Posterior cingulate gyrus (tissue), 11 donors: ENCODE measurements around the gene RGS3.
"Not testable (repeated sequence)": the region's sequence is repeated elsewhere in the genome, so short reads cannot be mapped to it uniquely, and the experiment has no call there.

Experiments
- DNase-seq, 10 donors: peaks; one replicate each; pipeline versions ENCODE4 v3.0.0 to v3.0.0-alpha.2; 2020 to 2021; ENCODE audit warnings: mixed read lengths in 3 of 10
- intact Hi-C: fragments of 100-400 bp; cut with DNase I; formaldehyde crosslinking; loops from one replicate; pipeline ENCODE4 v1.15.1; 2023

Gene RGS3

GRCh38 chr9:113484258-113484730 lies 20.8 kb downstream of the RGS3 start:
- no peak for DNase-seq
- intact Hi-C loops: no loop called here

DNA sequence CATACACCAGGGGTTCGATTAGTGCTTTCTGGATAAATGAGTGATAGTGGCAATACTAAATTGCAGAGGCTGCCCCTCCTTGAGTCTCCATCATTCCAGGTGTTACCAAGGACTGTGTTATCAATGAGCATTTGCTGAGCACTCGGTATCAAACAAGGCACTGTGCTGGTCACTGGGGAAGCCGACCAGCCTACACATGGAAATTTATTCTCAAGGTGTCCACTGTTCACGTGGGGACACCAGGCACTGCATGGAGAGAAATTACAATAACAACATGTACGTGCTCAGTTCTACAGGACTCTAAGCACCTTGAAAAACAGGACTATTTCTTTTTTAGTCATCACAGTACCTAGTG lies 22.2 kb downstream of the RGS3 start:
- no peak for DNase-seq
- intact Hi-C loops: no loop called here

- DNase-seq: no peak
- intact Hi-C loops: no loop called here
Measured at GRCh38 chr9:113486327-113486726, 22.8 kb downstream of the RGS3 start.

DNA sequence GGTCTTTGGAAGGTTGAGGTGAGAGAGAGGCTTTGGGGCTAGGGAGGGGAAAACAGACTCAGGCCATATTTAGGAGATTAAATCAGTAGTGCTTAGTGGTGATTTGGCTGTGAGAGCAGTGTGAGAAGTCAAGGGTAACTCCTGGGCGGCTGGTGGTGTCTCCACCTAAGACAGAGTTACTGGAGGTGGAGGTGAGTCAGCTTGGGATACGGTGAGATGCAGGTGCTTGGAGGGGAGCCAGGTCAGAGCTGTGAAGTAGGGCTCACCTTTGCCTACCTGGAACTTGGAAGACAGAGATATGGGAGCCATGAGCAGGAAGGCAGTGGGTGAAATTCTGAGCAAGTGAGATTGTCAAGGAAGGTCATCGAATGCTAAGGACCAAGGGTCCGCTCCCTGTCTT lies 24.5 kb downstream of the RGS3 start:
- intact Hi-C loops: no loop called here
- DNase-seq: no peak

GRCh38 chr9:113488490-113488889 lies 25.0 kb downstream of the RGS3 start:
- intact Hi-C loops: no loop called here
- DNase-seq: no peak

- intact Hi-C loops, DNase-seq: not testable (repeated sequence)
Measured at GRCh38 chr9:113491147-113491546, 27.6 kb downstream of the RGS3 start.

DNA sequence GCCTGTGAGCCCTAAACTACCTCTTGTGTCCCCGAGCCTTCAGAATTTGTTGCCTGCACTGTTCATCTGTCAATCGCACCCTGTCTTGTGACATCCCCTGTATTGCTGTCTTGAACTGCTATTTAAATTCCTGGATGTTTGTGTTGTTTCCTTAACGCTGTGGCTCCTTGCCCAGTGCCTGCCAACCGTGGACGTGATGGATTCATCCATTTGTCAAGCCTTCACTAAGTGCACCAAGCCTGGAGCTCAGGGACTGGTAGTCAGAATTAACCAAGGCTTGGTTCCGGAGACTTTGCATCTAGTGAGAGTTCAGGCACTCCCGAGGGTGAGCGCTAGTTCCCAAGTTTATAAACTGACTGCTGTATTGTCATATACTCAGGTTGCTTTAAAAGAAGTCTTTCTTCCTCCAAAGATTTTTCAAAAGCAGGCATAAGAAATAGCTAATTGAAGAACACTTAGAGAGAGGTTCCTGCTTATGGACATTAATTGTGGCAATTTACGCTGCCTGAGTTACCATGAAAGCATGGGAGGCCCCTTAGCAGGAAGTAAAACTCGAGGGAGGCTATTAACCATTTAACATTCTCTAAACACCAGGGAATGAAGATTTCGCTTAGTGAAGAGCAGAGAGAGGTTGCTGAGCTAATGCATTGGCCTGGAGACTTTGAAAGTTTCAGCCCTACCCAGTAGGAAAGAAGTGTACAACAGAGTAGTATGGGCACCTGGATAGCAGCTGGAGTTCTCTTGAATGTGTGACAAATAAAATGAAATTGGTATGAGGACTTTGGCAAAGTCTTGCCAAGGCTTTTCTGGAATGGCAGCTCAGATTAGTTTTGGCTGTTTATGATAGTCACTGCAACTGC lies 29.0 kb downstream of the RGS3 start:
- intact Hi-C loops: no loop called here
- no peak for DNase-seq

DNA sequence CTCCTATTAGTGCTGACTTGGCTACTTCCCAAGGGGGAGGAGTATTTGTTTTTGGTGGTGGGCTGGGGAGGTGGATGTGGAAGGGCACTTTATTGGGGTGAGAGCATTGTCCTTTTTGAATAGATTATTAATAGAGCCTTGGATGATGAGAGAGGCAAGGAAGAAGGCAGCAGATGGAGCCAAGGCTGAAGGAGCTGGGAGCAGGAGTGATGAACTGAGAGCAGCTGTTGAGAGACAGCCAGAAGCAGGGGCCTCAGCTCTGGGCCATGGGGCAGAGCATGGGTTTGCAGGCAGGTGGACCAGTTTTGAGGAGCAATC lies 29.6 kb downstream of the RGS3 start:
- no peak for DNase-seq
- intact Hi-C loops: no loop called here

GRCh38 chr9:113495526-113495925 lies 32.0 kb downstream of the RGS3 start:
- no peak for DNase-seq
- intact Hi-C loops: no loop called here

GRCh38 chr9:113497051-113497450 lies 33.5 kb downstream of the RGS3 start:
- peak in 1 of 10 donors; percentile 47 for DNase-seq

DNA sequence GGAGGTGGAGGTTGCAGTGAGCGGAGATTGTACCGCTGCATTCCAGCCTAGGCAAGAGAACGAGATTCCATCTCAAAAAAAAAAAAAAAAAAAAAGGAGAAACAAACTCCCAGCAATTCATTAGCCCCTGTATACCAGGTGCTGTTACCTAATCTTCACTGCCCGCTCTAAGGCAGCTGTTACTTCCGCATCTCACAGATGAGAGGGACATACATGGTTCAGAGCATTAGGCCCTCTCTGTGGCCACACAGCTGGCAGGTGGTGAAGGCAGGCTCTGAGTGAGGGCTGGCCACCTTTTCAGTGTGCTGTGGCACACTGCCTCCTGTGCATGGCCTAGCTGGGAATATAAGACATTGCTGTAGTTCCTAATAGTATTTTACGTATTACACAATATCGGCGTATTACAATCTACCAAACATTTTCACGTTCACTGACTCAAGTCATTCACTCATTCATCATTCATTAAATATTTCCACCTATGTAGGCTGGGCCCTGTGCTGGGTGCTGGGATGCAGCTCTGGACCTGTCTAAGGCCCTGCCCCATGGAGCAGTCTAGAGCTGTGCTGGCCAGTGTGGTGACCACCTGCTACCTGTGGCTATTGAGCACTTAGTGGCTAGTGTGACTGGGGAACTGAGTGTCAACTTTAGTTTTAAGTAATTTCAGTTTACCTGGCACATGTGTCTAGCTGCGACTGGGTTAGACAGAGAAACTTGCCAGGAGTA lies 35.8 kb downstream of the RGS3 start:
- intact Hi-C loops: no loop called here
- DNase-seq: peak in 2 of 10 donors; percentile 46 to 69

More at GRCh38 chr9:113497051-113497450, 33.5 kb downstream of the RGS3 start:
- intact Hi-C loops: no loop called here

DNA sequence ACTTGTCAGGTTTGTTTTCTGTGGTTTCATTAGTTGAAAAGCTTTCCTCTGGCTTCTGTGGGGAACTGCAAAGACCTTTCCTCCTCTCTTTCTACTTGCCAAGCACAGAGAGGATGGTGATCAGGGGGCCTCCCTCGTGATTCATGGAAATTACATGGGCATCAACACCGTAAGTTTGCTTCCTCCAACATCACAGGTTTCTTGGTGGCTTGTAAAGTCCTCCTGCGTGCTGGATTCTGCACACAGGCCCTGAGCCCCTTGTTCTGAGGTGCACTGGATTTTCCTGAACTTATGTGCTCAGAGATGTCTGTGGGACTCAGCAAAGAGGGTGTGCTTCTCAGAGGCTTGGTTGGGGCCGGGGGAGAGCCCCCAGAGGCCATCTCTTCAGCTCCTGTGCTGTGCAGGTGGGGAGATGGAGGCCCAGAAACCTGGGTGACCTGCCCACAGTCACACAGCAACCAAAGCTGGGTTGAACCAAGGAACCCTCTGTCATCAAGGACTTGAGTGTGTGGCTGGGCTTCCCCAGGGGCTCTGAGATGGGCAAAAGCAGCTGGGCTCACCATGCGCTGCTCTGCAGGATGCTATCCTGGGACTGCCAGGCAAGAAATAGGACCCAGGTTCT lies 36.5 kb downstream of the RGS3 start:
- DNase-seq: peak in 2 of 10 donors; percentile 42 to 46
- intact Hi-C loops: no loop called here

GRCh38 chr9:113501129-113501686 lies 37.7 kb downstream of the RGS3 start:
- DNase-seq: peak in 2 of 10 donors; percentile 63 to 67
- intact Hi-C loops: no loop called here

GRCh38 chr9:113501852-113502251 lies 38.3 kb downstream of the RGS3 start:
- no peak for DNase-seq
- intact Hi-C loops: no loop called here

- peak in 2 of 10 donors; percentile 52 to 53 for DNase-seq
- intact Hi-C loops: no loop called here
Measured at GRCh38 chr9:113502427-113503034, 39.0 kb downstream of the RGS3 start.

GRCh38 chr9:113503131-113503541 lies 39.6 kb downstream of the RGS3 start:
- intact Hi-C loops: no loop called here
- DNase-seq: peak in 2 of 10 donors; percentile 61 to 73

GRCh38 chr9:113503613-113504211 lies 40.2 kb downstream of the RGS3 start:
- intact Hi-C loops: no loop called here
- DNase-seq: peak in 2 of 10 donors; percentile 50 to 77

- intact Hi-C loops: no loop called here
- DNase-seq: peak in 2 of 10 donors; percentile 72 to 77
Measured at GRCh38 chr9:113504725-113505590, 41.4 kb downstream of the RGS3 start.

- intact Hi-C loops: no loop called here
- DNase-seq: peak in 5 of 10 donors; percentile 40 to 82 (median 74)
Measured at GRCh38 chr9:113506090-113506589, 42.6 kb downstream of the RGS3 start.
